Amniotic stem cell (primary cell): ENCODE results near the gene PELI2.

Source experiments
- DNase-seq: peaks from one replicate; lab custom pipeline; 2025; lab: John Stamatoyannopoulos, UW

Gene PELI2

GRCh38 chr14:56349960-56350359 is 231.7 kb downstream of the PELI2 start:
- DNase-seq: no peak
